Medulla oblongata (tissue), 1 donor: ENCODE results near the gene GPATCH1.
"Not testable (repeated sequence)": the region's sequence is repeated elsewhere in the genome, so short reads cannot be mapped to it uniquely, and the experiment has no call there.

Experiments used
- DNase-seq: peaks from one replicate; pipeline ENCODE4 v3.0.0-alpha.2; 2015; ENCODE audit errors: extremely low spot score

Gene GPATCH1

DNA sequence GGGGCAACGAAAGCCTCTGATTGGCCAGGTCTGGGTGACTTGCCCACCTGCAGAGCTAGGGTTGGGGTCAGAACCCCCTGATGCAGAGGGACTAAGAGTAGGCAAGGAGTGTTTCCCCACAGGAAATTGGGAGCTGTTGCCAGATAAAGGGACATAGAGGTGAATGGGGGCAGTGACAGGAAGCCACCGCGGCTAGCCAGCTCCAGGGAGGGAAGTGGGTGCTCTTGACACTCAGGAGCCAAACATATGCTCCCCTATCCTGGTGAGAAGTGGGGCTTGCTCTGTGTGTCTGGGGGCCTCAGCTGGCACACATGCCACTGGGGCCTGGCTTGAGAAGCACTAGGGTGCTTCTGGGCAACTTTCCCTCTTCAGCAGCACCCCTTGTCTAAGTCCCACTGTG, 76.9 kb downstream of the GPATCH1 start:
- no peak for DNase-seq

DNA sequence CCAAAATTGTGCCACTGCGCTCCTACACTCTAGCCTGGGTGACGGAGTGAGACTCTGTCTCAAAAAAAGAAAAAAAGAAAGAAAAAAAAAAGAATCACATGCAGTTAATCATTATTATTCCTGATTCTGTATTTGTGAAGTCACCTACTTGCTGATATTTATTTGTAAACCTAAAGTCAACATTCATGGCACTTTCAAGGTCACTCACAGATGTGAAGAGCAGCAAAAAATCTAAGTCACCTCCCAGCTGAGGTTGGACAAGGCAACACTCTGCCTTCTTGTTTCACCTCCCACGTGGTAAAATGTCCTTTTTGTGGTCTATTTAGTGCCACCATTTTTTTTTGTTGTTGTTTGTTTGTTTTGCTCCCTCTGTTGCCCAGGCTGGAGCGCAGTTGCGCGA, 77.4 kb downstream of the GPATCH1 start:
- DNase-seq = no peak

- DNase-seq = no peak
Measured at GRCh38 chr19:33159149-33159548, 78.2 kb downstream of the GPATCH1 start.

GRCh38 chr19:33159893-33160292, 78.9 kb downstream of the GPATCH1 start:
- no peak for DNase-seq

DNA sequence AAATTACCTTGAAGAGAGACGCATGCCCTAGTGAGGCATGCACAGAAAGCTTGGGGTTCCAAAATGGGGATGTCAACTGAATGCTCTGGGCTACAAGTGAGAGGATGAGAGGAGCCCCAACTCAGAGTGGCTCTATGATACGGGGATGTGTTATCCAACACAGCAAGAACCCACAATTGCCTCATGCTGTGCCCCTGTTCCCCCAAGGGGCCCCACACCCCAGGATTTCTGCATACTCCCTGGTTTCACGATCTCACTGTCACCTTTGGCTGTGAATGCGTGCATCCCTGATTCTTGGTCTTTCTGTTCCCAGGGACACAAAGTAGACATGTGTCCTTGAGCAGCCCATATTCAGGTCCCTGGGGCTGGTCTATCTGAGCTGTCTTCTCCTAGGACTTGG, 80.2 kb downstream of the GPATCH1 start:
- no peak for DNase-seq

DNA sequence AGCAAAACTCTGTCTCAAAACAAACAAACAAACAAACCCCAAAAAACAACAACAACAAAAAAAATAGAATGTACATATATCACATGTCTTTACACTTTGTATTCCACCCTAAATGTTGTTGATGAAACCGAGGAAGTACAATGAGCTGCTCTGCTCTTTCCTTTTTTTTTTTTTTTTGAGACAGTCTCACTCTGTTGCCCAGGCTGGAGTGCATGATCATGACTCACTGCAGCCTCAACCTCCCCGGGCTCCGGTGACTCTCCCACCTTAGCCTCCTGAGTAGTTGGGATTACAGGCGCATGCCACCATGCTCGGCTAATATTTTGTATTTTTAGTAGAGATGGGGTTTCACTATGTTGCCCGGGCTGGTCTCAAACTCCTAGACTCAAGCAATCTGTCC, 82.5 kb downstream of the GPATCH1 start:
- DNase-seq = no peak

GRCh38 chr19:33166037-33166436, 85.1 kb downstream of the GPATCH1 start:
- not testable (repeated sequence) for DNase-seq

DNA sequence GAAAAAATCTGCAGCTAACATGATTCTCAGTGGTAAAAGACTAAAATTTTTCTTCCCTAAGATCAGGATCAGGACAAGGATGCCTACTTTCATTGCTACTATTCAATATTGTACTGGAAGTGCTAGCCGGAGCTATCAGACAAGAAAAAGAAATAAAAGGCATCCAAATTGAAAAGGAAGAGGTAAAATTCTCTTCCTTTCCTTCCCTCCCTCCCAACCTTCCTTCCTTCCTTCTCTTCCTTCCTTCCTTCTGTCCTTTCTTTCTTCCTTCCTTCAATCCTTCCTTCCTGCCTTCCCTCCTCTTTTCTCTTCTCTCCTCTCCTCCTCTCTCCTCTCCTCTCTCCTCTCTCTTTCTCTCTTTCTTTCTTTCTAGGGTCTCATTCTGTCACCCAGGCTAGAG, 86.5 kb downstream of the GPATCH1 start:
- no peak for DNase-seq

DNA sequence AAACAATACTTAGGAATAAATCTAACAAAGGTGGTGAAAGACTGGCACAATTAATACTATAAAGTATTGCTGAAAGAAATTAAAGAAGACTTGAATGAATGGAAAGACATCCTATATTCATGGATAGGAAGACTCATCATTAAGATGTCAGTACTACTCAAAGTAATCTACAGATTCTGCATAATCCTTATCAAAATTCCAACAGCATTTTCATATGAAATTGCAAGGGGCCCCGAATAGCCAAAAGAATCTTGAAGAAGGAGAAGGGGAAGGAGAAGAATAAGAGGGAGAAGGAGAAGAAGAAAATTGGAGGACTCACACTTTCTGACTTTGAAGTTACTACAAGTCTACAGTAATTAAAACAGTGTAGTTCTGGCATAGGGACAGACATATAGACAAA, 87.5 kb downstream of the GPATCH1 start:
- DNase-seq = no peak

- DNase-seq = no peak
Measured at GRCh38 chr19:33171222-33171795, 90.3 kb downstream of the GPATCH1 start.

DNA sequence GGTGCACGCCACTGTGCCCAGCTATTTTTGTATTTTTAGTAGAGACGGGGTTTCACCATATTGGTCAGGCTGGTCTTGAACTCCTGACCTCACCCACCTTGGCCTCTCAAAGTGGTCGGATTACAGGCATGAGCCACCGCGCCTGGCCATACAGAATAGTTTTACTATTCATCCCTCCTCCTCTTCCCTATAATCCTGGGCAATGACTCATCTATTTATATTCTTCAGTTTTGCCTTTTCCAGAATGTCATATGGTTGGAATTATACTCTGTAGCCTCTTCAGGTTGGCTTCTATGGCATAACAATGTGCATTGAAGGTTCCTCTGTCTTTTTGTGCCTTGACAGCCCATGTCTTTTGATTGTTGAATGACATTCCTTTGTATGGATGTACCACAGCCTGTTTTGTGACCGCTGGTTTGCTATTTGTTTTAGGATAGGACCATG, 91.0 kb downstream of the GPATCH1 start:
- DNase-seq = no peak

DNA sequence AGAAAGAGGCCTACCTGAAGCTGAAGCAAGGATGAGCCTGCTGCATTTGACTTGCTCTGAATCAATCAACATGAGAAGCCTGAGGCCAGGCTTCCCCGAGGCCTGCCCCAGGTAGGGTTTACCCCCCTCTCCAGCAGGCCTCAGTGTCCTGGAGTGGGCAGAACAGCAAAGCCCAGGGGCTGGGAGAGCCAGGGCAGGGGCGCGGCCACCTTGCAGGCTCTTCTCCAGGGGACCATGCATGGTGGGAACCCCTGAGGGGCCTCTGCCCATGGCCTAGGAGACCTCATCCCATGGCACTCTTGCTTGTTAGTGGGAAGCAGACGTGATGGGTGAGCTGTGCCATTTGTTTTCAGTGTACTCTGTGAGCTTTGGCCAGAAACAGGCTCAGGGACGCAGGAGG, 93.2 kb downstream of the GPATCH1 start:
- no peak for DNase-seq

DNA sequence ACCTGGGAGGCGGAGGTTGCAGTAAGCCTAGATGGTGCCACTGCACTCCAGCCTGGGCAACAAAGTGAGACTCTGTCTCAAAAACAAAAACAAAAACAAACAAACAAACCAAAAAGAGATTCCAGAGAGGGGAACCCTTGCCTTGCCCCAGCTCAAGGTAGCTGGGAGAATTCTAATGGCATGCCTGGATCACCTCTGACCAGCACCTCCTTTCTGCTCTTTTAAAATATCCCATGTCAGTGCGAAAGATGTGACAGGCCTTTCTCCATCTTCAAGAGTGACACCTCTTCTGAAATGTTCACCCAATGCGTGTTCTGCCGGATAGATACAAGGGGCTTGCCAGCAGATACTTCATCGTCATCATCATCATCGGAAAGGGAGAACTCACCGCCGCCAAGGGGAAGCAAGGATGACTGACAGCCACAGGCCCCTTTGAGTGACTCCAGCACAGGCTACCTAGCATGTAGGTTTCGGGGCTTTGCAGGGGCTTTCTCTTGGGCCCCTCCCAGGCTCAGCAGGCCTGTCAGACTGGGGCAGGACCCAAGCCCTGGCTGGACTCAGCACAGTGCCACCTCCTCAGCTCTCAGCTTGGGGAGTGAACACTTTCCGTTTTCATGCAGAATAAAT, 94.3 kb downstream of the GPATCH1 start:
- no peak for DNase-seq

DNA sequence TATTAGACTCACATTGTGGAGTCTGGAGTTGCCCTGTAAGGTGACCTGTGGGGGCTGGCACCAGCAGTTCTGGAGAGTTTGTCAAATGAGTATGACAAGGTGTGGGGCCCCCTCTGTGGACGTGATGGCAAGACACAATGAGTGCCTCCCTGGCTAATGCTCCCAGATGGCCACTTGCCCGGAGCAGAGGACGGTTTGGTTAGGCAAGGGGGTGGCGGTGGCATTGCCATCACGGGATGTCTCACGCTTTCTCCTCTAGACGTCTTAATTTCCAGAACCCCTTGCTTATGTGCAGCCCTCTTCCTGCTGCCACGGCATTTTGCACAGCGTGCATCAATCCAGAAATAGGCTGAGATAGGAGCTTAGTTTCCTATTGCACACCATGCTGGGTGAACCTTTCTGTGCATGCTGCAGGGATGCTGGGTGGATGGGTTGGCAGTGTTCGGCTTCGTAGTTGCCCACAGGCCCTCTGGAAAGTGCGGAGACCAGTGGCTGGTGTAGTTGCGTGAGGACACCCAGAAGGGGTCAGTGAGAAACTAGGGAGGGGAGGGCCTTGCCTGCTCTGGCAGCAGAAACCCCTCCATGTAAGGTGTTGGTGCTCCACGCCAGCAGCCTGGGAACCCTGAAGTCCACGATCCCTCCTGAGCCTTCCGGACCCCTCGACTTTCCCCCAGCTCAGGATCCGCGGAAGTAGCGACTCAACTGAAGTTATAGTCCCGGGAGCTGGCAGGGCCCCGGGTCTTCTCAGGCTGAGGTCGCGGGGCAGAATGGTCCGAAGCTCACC, 95.1 kb downstream of the GPATCH1 start:
- DNase-seq = no peak

GRCh38 chr19:33176670-33177416, 95.9 kb downstream of the GPATCH1 start:
- peak; percentile 98 for DNase-seq

GRCh38 chr19:33177417-33177979, 96.5 kb downstream of the GPATCH1 start:
- no peak for DNase-seq
